GM10248 (cell line): Measurements from ENCODE around the gene PRSS58.

Experiments
- CTCF ChIA-PET: fragments of 300-600 bp; sonication (Branson Sonifier 250); formaldehyde crosslinking; extraction: SDS; loops from one replicate; lab custom pipeline; 2021; ENCODE audit warnings: antibody characterized with exemption; lab: Yijun Ruan, JAX
- POLR2A ChIA-PET: fragments of 350-650 bp; sonication (Branson Sonifier 250); formaldehyde crosslinking; extraction: SDS; loops from one replicate; lab custom pipeline; 2020; ENCODE audit warnings: antibody characterized with exemption; lab: Yijun Ruan, JAX
- DNase-seq: peaks from one replicate; pipeline ENCODE4 v3.0.0; 2012; ENCODE audit errors: extremely low spot score
- CTCF ChIP-seq: IDR thresholded peaks from 2 replicates; pipeline ENCODE4 v1.5.1; 2012; ENCODE audit warnings: mild to moderate bottlenecking, low read depth; ENCODE audit errors: extremely low read depth, missing control alignments, control extremely low read depth

The PRSS58 gene

GRCh38 chr7:142299237-142299781 lies 41.5 kb upstream of the PRSS58 start:
- ChIA-PET POLR2A (no interaction called here), CTCF (no interaction called here)
- no peak for DNase-seq
- no peak for TF ChIP-seq CTCF

DNA sequence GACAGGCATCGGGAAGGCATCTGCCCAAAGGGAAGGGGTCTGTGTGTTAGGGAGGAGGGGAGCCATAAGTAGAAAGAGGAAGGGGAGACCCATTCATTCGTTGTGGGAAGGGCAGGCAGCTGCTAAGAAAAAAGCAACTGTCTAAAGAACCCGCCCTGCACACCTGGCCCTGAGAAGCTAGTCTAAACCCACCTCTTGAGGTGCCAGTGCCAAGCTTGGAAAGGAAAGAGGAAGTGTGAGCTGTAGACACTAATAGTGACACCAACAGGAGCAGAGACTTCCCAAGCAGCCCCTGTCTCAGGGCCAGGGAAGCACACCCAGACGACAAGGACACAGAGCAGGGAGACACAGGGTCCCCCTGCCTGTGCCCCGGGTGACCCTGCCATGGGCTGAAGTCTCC lies 40.8 kb upstream of the PRSS58 start:
- DNase-seq: no peak
- no peak for TF ChIP-seq CTCF
- ChIA-PET POLR2A (no interaction called here), CTCF (interaction anchor here (1.0 kb wide), 1 partner anchor 48 kb away, joined by 3 read pairs; no protein-coding TSS in a partner anchor)

GRCh38 chr7:142298009-142298408 lies 40.2 kb upstream of the PRSS58 start:
- POLR2A ChIA-PET: no interaction called here
- TF ChIP-seq CTCF: no peak
- DNase-seq: no peak
- CTCF ChIA-PET: interaction anchor here (1.0 to 1.5 kb wide), 3 partner anchors 16 to 49 kb away, joined by 3 to 4 read pairs (median 3); no protein-coding TSS in a partner anchor

DNA sequence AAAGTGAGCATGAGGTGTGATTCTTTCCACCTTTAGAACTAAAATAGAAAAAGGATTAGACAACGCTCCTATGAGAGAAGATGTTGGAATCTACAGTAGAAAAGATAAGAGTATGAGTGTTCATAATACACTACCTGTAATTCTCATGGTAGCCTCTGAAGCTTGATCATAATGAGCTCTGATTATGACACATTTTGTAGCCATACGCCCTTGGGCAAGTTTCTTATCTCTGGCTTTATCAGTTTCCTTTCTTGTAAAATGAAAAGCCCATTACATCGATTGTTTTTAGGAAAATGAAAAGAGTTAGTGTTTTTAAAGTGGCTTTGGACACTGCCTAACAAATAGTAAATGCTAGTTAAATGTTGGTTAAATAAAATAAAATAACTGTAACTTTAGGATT lies 22.4 kb upstream of the PRSS58 start:
- POLR2A ChIA-PET: no interaction called here
- CTCF ChIA-PET: interaction anchor here (1.9 kb wide), 1 partner anchor 22 kb away, joined by 6 read pairs; no protein-coding TSS in a partner anchor
- DNase-seq: no peak
- no peak for TF ChIP-seq CTCF

- CTCF ChIA-PET: interaction anchor here (0.9 to 1.9 kb wide), 2 partner anchors 22 to 24 kb away, joined by 3 to 6 read pairs; no protein-coding TSS in a partner anchor
- no peak for TF ChIP-seq CTCF
- DNase-seq: no peak
- POLR2A ChIA-PET: no interaction called here
These were observed 21.7 kb upstream of the PRSS58 start for GRCh38 chr7:142279601-142280000.

DNA sequence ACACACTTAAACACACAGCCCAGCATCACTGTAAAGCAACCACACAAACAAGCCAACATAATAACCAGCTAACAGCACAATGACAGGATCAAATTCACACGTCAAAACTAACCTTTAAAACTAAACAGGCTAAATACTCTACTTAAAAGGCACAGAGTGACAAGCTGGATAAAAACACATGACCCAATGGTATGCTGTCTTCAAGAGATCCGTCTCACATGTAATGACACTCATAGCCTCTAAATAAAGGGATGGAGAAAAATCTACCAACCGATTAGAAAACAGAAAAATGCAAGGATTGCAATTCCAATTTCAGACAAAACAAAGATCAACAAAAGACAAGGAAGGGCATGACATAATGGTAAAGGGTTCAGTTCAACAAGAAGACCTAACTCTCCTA lies 17.2 kb upstream of the PRSS58 start:
- no peak for DNase-seq
- ChIA-PET POLR2A (no interaction called here), CTCF (no interaction called here)
- no peak for TF ChIP-seq CTCF

DNA sequence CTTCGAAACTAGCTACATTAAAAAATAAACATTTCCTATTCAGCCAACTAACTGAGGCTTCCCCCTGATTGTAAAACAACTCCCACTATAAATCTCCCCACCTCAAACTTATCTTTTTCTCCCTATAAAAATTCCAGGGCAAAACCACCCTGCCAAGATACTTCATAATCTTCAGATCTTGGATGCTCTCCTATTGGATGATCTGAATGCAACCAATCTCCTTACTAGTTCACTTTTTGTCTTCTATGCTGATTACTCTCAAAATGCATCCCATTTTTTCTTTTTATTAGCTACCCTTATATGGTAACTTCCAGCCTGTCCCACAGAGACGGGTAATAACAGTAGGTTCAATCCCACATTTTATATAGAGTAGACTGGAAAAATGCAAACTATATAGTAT lies 15.0 kb upstream of the PRSS58 start:
- ChIA-PET POLR2A (no interaction called here), CTCF (interaction anchor here (1.1 to 2.9 kb wide), 4 partner anchors 11 to 28 kb away, joined by 3 to 10 read pairs (median 3); no protein-coding TSS in a partner anchor)
- DNase-seq: no peak
- TF ChIP-seq CTCF: no peak
